HG03095 (cell line): ENCODE data around the gene FAM234A.

ENCODE experiments used
- ATAC-seq: cut with Tn5 transposase; IDR thresholded peaks from one replicate; pipeline ENCODE4 v1.9.1; 2021; ENCODE audit warnings: moderate library complexity; ENCODE audit not compliant: unreplicated experiment

Gene FAM234A

GRCh38 chr16:280005-280460 lies 45.4 kb downstream of the FAM234A start:
- no peak for ATAC-seq

- ATAC-seq, result no peak
These were observed 45.9 kb downstream of the FAM234A start, which contains the start of gene ARHGDIG for GRCh38 chr16:280552-280951. TSS of gene ARHGDIG (plus strand) at chr16:280591. CDS start at chr16:280681, 90 bp downstream.

- no peak for ATAC-seq
These were observed 46.5 kb downstream of the FAM234A start for GRCh38 chr16:280991-281659.

- no peak for ATAC-seq
These were observed 47.1 kb downstream of the FAM234A start for GRCh38 chr16:281660-282255.

- ATAC-seq, result no peak
These were observed 47.9 kb downstream of the FAM234A start for GRCh38 chr16:282491-282890.

GRCh38 chr16:283033-283805 lies 48.6 kb downstream of the FAM234A start, which contains the start of gene PDIA2:
TSS of gene PDIA2 (plus strand) at chr16:283164. CDS start at chr16:283170, 6 bp downstream.
- no peak for ATAC-seq

- ATAC-seq, result no peak
These were observed 49.8 kb downstream of the FAM234A start for GRCh38 chr16:284204-285120.

GRCh38 chr16:285146-286055 lies 50.8 kb downstream of the FAM234A start:
- no peak for ATAC-seq

GRCh38 chr16:286491-287297 lies 52.1 kb downstream of the FAM234A start:
- no peak for ATAC-seq

- no peak for ATAC-seq
These were observed 52.7 kb downstream of the FAM234A start for GRCh38 chr16:287298-287811.

- ATAC-seq, result no peak
These were observed 53.6 kb downstream of the FAM234A start for GRCh38 chr16:287981-288920.

GRCh38 chr16:289395-289997 lies 54.9 kb downstream of the FAM234A start:
- ATAC-seq, result no peak

GRCh38 chr16:290015-290680 lies 55.5 kb downstream of the FAM234A start:
- ATAC-seq, result no peak

GRCh38 chr16:290681-291405 lies 56.2 kb downstream of the FAM234A start:
- ATAC-seq, result no peak

GRCh38 chr16:291539-291938 lies 56.9 kb downstream of the FAM234A start:
- no peak for ATAC-seq
